ENCODE results near the gene ITLN2.
"Not testable (repeated sequence)": the region's sequence is repeated elsewhere in the genome, so short reads cannot be mapped to it uniquely, and the experiment has no call there.

ITLN2 gene

GRCh38 chr1:160904783-160905616, 49.6 kb downstream of the ITLN2 start:
- no peak for DNase-seq

- not testable (repeated sequence) for DNase-seq
Measured at GRCh38 chr1:160902251-160902650, 52.4 kb downstream of the ITLN2 start.

GRCh38 chr1:160901768-160902167, 52.8 kb downstream of the ITLN2 start:
- DNase-seq = no peak

- not testable (repeated sequence) for DNase-seq
Measured at GRCh38 chr1:160900683-160901082, 53.9 kb downstream of the ITLN2 start.

All from NCI-H2171 treated with DMSO at 0.1 percent for 48 hours (cell line).